Ishikawa (cell line): ENCODE results near the gene OSBPL9.

Experiments used
- CEBPB ChIP-seq: IDR thresholded peaks from 2 replicates; pipeline ENCODE4 v1.6.1; 2012
- CREB1 ChIP-seq: IDR thresholded peaks from 2 replicates; pipeline ENCODE4 v1.6.1; 2012; ENCODE audit warnings: low read depth
- EGR1 ChIP-seq: IDR thresholded peaks from 2 replicates; pipeline ENCODE4 v1.6.1; 2012
- EP300 ChIP-seq: IDR thresholded peaks from 2 replicates; pipeline ENCODE4 v1.6.1; 2012; ENCODE audit warnings: borderline replicate concordance
- FOXM1 ChIP-seq: IDR thresholded peaks from 2 replicates; pipeline ENCODE4 v1.6.1; 2012; ENCODE audit warnings: low read depth, borderline replicate concordance
- MAX ChIP-seq: IDR thresholded peaks from 2 replicates; pipeline ENCODE4 v1.6.1; 2012
- NFIC ChIP-seq: IDR thresholded peaks from 2 replicates; pipeline ENCODE4 v1.6.1; 2012
- RAD21 ChIP-seq: IDR thresholded peaks from 2 replicates; pipeline ENCODE4 v1.6.1; 2012; ENCODE audit warnings: low read depth
- REST ChIP-seq: IDR thresholded peaks from 2 replicates; pipeline ENCODE4 v1.6.1; 2012; ENCODE audit warnings: low read depth, mild to moderate bottlenecking
- TAF1 ChIP-seq: IDR thresholded peaks from 2 replicates; pipeline ENCODE4 v1.6.1; 2012; ENCODE audit warnings: low read depth, mild to moderate bottlenecking
- TCF12 ChIP-seq: IDR thresholded peaks from 2 replicates; pipeline ENCODE4 v1.6.1; 2012; ENCODE audit warnings: low read depth
- TEAD4 ChIP-seq: IDR thresholded peaks from 2 replicates; pipeline ENCODE4 v1.6.1; 2012
- USF1 ChIP-seq: IDR thresholded peaks from 2 replicates; pipeline ENCODE4 v1.6.1; 2012
- YY1 ChIP-seq: IDR thresholded peaks from 2 replicates; pipeline ENCODE4 v1.6.1; 2012; ENCODE audit warnings: low read depth
- ZBTB7A ChIP-seq: IDR thresholded peaks from 2 replicates; pipeline ENCODE4 v1.6.1; 2012; ENCODE audit warnings: low read depth

The OSBPL9 gene

GRCh38 chr1:51734896-51735745 is 118.2 kb downstream of the OSBPL9 start:
- TF ChIP-seq TEAD4 (no peak), USF1 (no peak)

GRCh38 chr1:51735746-51736254 is 118.9 kb downstream of the OSBPL9 start:
- TF ChIP-seq TAF1 (no peak), EP300 (no peak), YY1 (no peak)

GRCh38 chr1:51736702-51737101 is 119.8 kb downstream of the OSBPL9 start:
- TF ChIP-seq TCF12 (no peak), NFIC (peak; percentile 85)

- no peak for TF ChIP-seq TAF1
- no peak for TF ChIP-seq FOXM1
- TF ChIP-seq CREB1 = no peak
- TF ChIP-seq MAX = no peak
- TF ChIP-seq TCF12 = no peak
- TF ChIP-seq CEBPB = no peak
- TF ChIP-seq NFIC = no peak
- no peak for TF ChIP-seq EP300
- TF ChIP-seq USF1 = no peak
- no peak for TF ChIP-seq ZBTB7A
- no peak for TF ChIP-seq TEAD4
- TF ChIP-seq RAD21 = no peak
- TF ChIP-seq EGR1 = no peak
- TF ChIP-seq YY1 = no peak
- no peak for TF ChIP-seq REST
Measured at GRCh38 chr1:51738681-51739080, 121.8 kb downstream of the OSBPL9 start.

GRCh38 chr1:51740652-51741051 is 123.8 kb downstream of the OSBPL9 start:
- TF ChIP-seq FOXM1 = no peak
- TF ChIP-seq CEBPB = no peak
- TF ChIP-seq USF1 = no peak
- TF ChIP-seq RAD21 = no peak
- no peak for TF ChIP-seq EGR1
- TF ChIP-seq CREB1 = no peak
- TF ChIP-seq TEAD4 = no peak
- no peak for TF ChIP-seq REST
- TF ChIP-seq TCF12 = no peak
- TF ChIP-seq MAX = no peak
- TF ChIP-seq ZBTB7A = no peak
- no peak for TF ChIP-seq TAF1
- TF ChIP-seq NFIC = no peak
- TF ChIP-seq YY1 = no peak
- no peak for TF ChIP-seq EP300

- TF ChIP-seq MAX = no peak
- TF ChIP-seq CREB1 = no peak
- no peak for TF ChIP-seq CEBPB
- TF ChIP-seq NFIC = no peak
- no peak for TF ChIP-seq TAF1
- TF ChIP-seq FOXM1 = no peak
- TF ChIP-seq TEAD4 = no peak
- no peak for TF ChIP-seq EGR1
- TF ChIP-seq EP300 = no peak
- TF ChIP-seq YY1 = no peak
- TF ChIP-seq RAD21 = no peak
- no peak for TF ChIP-seq REST
- TF ChIP-seq TCF12 = no peak
Measured at GRCh38 chr1:51741121-51741681, 124.3 kb downstream of the OSBPL9 start.
